ENCODE measurements around the gene NT5DC3. TPM values are rescaled to one million over a fixed set of nuclear protein-coding genes. Genes with fewer than 3 reads are reported as not detected.

Gene NT5DC3
- total and polyA plus RNA-seq, 2 of the 13 experiments (the other 11 are each of a cell fraction or from before 2014, with no cell fraction given) = 3.2 to 6.6 TPM

GRCh38 chr12:103848143-103848542 is 7.1 kb upstream of the NT5DC3 start (continued):
- TF ChIP-seq ETV5 (CRISPR knock-in tag; IDR thresholded peaks at IDR 0.05; ENCODE audit: borderline replicate concordance) (peak; percentile 37; the same call in 1 of the 2 replicates), ZNF138 (CRISPR knock-in tag; IDR thresholded peaks at IDR 0.05; ENCODE audit: low read depth) (no peak), HMG20A (CRISPR knock-in tag; IDR thresholded peaks at IDR 0.05; ENCODE audit: borderline replicate concordance) (peak; percentile 23; the same call in 1 of the 2 replicates), SOX13 (IDR thresholded peaks at IDR 0.05) (no peak), SOX13 (CRISPR knock-in tag; conservative IDR thresholded peaks at IDR 0.05 in 1 of 2, IDR thresholded peaks at IDR 0.05 in 1 of 2) (peak in 1 of 2 experiments; percentile 65; a peak in 2 of 4 replicates), MNT (IDR thresholded peaks at IDR 0.05) (0 out of 2 replicates have a peak, but pooled peaks have one; percentile 31), FOXK2 (IDR thresholded peaks at IDR 0.05) (peak; percentile 69; the same call in 1 of the 2 replicates), IKZF5 (CRISPR knock-in tag; IDR thresholded peaks at IDR 0.05) (peak; percentile 32; the same call in 1 of the 2 replicates), ZMYM4 (CRISPR knock-in tag; IDR thresholded peaks at IDR 0.05) (peak; percentile 51; the same call in 1 of the 2 replicates), BRF2 (CRISPR knock-in tag; IDR thresholded peaks at IDR 0.05) (no peak), PPARG (CRISPR knock-in tag; conservative IDR thresholded peaks at IDR 0.05) (peak; percentile 27; the same call in 1 of the 2 replicates), FOXA1 (IDR thresholded peaks at IDR 0.05) (peak; percentile 28; the same call in 1 of the 2 replicates), FOXA1 (CRISPR knock-in tag; IDR thresholded peaks at IDR 0.05) (peak; percentile 84), HNF1B (CRISPR knock-in tag; IDR thresholded peaks at IDR 0.05) (peak; percentile 48; the same call in 1 of the 2 replicates), ZNF501 (CRISPR knock-in tag; IDR thresholded peaks at IDR 0.05) (0 out of 2 replicates have a peak, but pooled peaks have one; percentile 34), MEIS2 (CRISPR knock-in tag; IDR thresholded peaks at IDR 0.05) (0 out of 2 replicates have a peak, but pooled peaks have one; percentile 39), NBN (conservative IDR thresholded peaks at IDR 0.05) (no peak), ZNF317 (CRISPR knock-in tag; IDR thresholded peaks at IDR 0.05) (no peak), HDAC1 (CRISPR knock-in tag; IDR thresholded peaks at IDR 0.05) (peak; percentile 63), ZNF772 (CRISPR knock-in tag; IDR thresholded peaks at IDR 0.05) (no peak), SOX5 (CRISPR knock-in tag; IDR thresholded peaks at IDR 0.05; ENCODE audit: borderline replicate concordance) (peak; percentile 72; the same call in 1 of the 2 replicates), ZNF792 (CRISPR knock-in tag; IDR thresholded peaks at IDR 0.05) (peak; percentile 35; the same call in 1 of the 2 replicates), NCOA1 (CRISPR knock-in tag; IDR thresholded peaks at IDR 0.05) (no peak), SALL1 (CRISPR knock-in tag; IDR thresholded peaks at IDR 0.05) (peak; percentile 54; the same call in 1 of the 2 replicates), KLF9 (CRISPR knock-in tag; IDR thresholded peaks at IDR 0.05; ENCODE audit: low read depth) (no peak), CEBPB (IDR thresholded peaks at IDR 0.05; ENCODE audit: borderline replicate concordance, low read depth, low read length) (peak; percentile 38; the same call in 1 of the 2 replicates), HDAC2 (CRISPR knock-in tag; IDR thresholded peaks at IDR 0.05) (peak; percentile 66; the same call in 1 of the 2 replicates), FOXJ3 (CRISPR knock-in tag; IDR thresholded peaks at IDR 0.05; ENCODE audit: borderline replicate concordance) (peak; percentile 52; the same call in 1 of the 2 replicates), FOSL2 (CRISPR knock-in tag; IDR thresholded peaks at IDR 0.05) (peak; percentile 43)

Measured in HepG2 (cell line).